ENCODE measurements around the gene NBEA.

NBEA gene

DNA sequence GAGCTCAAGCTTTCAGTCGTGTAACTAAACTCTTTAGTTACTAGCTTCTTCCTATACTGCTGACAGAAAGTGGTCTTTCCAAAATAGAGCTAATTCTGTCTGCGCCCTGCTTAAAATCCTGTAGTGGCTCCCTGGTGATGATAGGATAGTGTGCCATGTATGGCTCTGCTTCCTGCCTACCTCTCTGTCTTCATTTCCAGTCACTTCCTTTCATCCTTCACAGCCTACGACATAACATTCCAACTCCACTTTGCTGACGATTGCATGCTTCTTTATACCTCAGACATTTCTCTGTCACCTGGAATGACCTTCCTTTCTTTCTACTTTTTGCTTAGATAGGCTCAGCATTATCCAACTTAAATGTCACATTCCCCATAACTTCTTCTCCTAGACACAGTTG lies 343.6 kb downstream of the NBEA start:
- Histone ChIP-seq H3K9me3 (ENCODE audit: insufficient read depth, low read depth, low read length) (no peaks in the 10 kb centered on the region), H4K12ac (ENCODE audit: low read depth, low read length) (no peak overlapping the region), H2BK120ac (ENCODE audit: insufficient read depth, low read length, poor library complexity) (no peak overlapping the region), H3K14ac (ENCODE audit: low read length) (no peak overlapping the region), H3K36me3 (ENCODE audit: control insufficient read depth in 1 of 2, insufficient read depth in 2 of 2, low read length in 2 of 2) (no peaks in the 10 kb centered on the region), H3K27ac (ENCODE audit: low read depth, low read length) (no peak overlapping the region), H3K4me3 (ENCODE audit: low read depth, low read length) (no peak overlapping the region), H2AFZ (ENCODE audit: insufficient read depth, low read length, poor library complexity) (no peak overlapping the region), H2BK12ac (ENCODE audit: low read length) (no peak overlapping the region), H4K91ac (ENCODE audit: low read depth, low read length) (no peak overlapping the region), H3K18ac (ENCODE audit: low read length) (no peak overlapping the region), H3K4me2 (ENCODE audit: low read length) (no peak overlapping the region), H3K9ac (ENCODE audit: low read length) (no peak overlapping the region), H3K23ac (ENCODE audit: low read length) (no peak overlapping the region), H3K79me1 (ENCODE audit: low read length) (no peaks in the 10 kb centered on the region), H2BK5ac (ENCODE audit: low read depth, low read length, poor library complexity) (no peak overlapping the region), H3K79me2 (ENCODE audit: control insufficient read depth, insufficient read depth, low read length, poor library complexity) (no peaks in the 10 kb centered on the region), H2AK5ac (ENCODE audit: low read length) (no peak overlapping the region), H3K4ac (ENCODE audit: low read depth, low read length) (no peak overlapping the region), H3K4me1 (ENCODE audit: control insufficient read depth in 1 of 2, insufficient read depth in 2 of 2, low read length in 2 of 2) (no peaks in the 10 kb centered on the region), H4K8ac (ENCODE audit: low read depth, low read length) (no peak overlapping the region), H3K27me3 (ENCODE audit: insufficient read depth, low read length) (no peaks in the 10 kb centered on the region)
- no CpG with 5 or more reads among the region's 4 CpGs for WGBS (ENCODE audit: extremely low coverage, insufficient coverage, insufficient read length)
- DNase-seq: peak in 1 of 2 donors; percentile 51

DNA sequence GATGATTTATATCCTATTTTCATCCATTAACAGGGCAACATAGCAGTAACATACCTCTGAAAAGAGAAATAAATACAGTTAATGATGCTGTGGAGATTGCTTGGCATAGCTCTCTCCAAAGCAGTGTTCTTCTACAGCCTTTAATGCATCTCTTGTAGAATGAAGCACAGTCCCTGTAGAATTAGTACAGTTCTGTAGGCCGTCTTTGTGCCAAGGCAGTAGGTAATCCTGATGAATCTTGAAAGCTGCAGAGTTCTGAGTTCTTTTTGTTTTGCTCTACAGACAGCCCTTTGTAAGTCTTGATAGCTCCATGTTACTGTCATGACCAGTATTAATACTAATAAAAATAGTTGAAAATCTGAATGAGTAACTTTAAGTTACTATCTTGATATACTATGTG lies 350.3 kb downstream of the NBEA start:
- no CpG with 5 or more reads among the region's 1 CpG for WGBS (ENCODE audit: extremely low coverage, insufficient coverage, insufficient read length)

DNA sequence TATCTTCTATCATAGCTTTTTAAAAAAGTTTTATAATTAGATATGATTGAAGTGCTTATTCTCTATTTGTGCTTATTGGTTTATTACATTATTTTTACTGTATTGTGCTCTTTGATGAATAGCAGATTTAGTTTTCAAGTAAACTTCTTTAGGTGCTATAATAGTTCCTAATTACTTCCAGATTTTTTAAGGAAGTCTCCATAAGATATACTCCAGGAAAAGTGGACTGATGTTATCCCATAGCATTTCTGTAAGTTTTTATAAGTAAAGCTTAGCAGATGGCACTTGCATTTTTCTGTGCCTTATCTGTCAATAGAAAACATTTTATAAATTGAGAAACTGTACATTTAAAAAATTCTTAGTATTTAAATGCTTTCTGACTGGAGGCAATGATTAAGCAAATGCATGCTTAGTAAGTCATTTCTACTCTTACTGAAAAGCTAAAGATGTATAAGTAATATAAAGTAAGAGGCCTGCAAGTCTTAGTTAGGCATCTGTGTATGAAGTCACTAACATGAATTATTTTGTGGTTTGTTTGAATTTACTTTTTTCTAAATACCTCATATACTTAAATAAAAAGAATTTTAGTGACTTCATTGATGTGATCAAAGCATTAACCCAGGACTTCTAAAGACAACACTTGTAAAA lies 351.6 kb downstream of the NBEA start:
- peak; percentile 23 to 69 for DNase-seq
- Histone ChIP-seq H3K79me1 (ENCODE audit: low read length) (no peaks in the 10 kb centered on the region), H3K27me3 (ENCODE audit: insufficient read depth, low read length) (no peaks in the 10 kb centered on the region), H2BK5ac (ENCODE audit: low read depth, low read length, poor library complexity) (no peak overlapping the region), H4K8ac (ENCODE audit: low read depth, low read length) (no peak overlapping the region), H3K4me2 (ENCODE audit: low read length) (no peak overlapping the region), H3K4ac (ENCODE audit: low read depth, low read length) (no peak overlapping the region), H4K91ac (ENCODE audit: low read depth, low read length) (no peak overlapping the region), H3K27ac (ENCODE audit: low read depth, low read length) (no peak overlapping the region), H3K23ac (ENCODE audit: low read length) (no peak overlapping the region), H2BK12ac (ENCODE audit: low read length) (no peak overlapping the region), H3K79me2 (ENCODE audit: control insufficient read depth, insufficient read depth, low read length, poor library complexity) (no peaks in the 10 kb centered on the region), H2AFZ (ENCODE audit: insufficient read depth, low read length, poor library complexity) (no peak overlapping the region), H3K4me1 (ENCODE audit: control insufficient read depth in 1 of 2, insufficient read depth in 2 of 2, low read length in 2 of 2) (no peaks in the 10 kb centered on the region), H3K9ac (ENCODE audit: low read length) (no peak overlapping the region), H3K36me3 (ENCODE audit: control insufficient read depth in 1 of 2, insufficient read depth in 2 of 2, low read length in 2 of 2) (no peaks in the 10 kb centered on the region), H3K14ac (ENCODE audit: low read length) (no peak overlapping the region), H2AK5ac (ENCODE audit: low read length) (no peak overlapping the region), H2BK120ac (ENCODE audit: insufficient read depth, low read length, poor library complexity) (no peak overlapping the region), H4K12ac (ENCODE audit: low read depth, low read length) (no peak overlapping the region), H3K9me3 (ENCODE audit: insufficient read depth, low read depth, low read length) (no peaks in the 10 kb centered on the region), H3K4me3 (ENCODE audit: low read depth, low read length) (no peak overlapping the region), H3K18ac (ENCODE audit: low read length) (no peak overlapping the region)

More for the DNA sequence above, 350.3 kb downstream of the NBEA start:
- no peak overlapping the region for H2BK12ac ChIP-seq (ENCODE audit: low read length)
- no peaks in the 10 kb centered on the region for H3K79me2 ChIP-seq (ENCODE audit: control insufficient read depth, insufficient read depth, low read length, poor library complexity)
- H3K9ac ChIP-seq (ENCODE audit: low read length): no peak overlapping the region
- no peak for DNase-seq
- no peaks in the 10 kb centered on the region for H3K27me3 ChIP-seq (ENCODE audit: insufficient read depth, low read length)
- no peaks in the 10 kb centered on the region for H3K9me3 ChIP-seq (ENCODE audit: insufficient read depth, low read depth, low read length)
- no peak overlapping the region for H3K4ac ChIP-seq (ENCODE audit: low read depth, low read length)
- H3K4me1 ChIP-seq (ENCODE audit: control insufficient read depth in 1 of 2, insufficient read depth in 2 of 2, low read length in 2 of 2): no peaks in the 10 kb centered on the region
- H3K18ac ChIP-seq (ENCODE audit: low read length): no peak overlapping the region
- H2AFZ ChIP-seq (ENCODE audit: insufficient read depth, low read length, poor library complexity): no peak overlapping the region
- H3K27ac ChIP-seq (ENCODE audit: low read depth, low read length): no peak overlapping the region
- no peak overlapping the region for H2AK5ac ChIP-seq (ENCODE audit: low read length)
- H4K91ac ChIP-seq (ENCODE audit: low read depth, low read length): no peak overlapping the region
- no peak overlapping the region for H3K14ac ChIP-seq (ENCODE audit: low read length)
- no peak overlapping the region for H4K8ac ChIP-seq (ENCODE audit: low read depth, low read length)
- H3K4me3 ChIP-seq (ENCODE audit: low read depth, low read length): no peak overlapping the region
- no peaks in the 10 kb centered on the region for H3K36me3 ChIP-seq (ENCODE audit: control insufficient read depth in 1 of 2, insufficient read depth in 2 of 2, low read length in 2 of 2)
- H3K23ac ChIP-seq (ENCODE audit: low read length): no peak overlapping the region
- no peak overlapping the region for H2BK120ac ChIP-seq (ENCODE audit: insufficient read depth, low read length, poor library complexity)
- no peak overlapping the region for H2BK5ac ChIP-seq (ENCODE audit: low read depth, low read length, poor library complexity)
- H3K79me1 ChIP-seq (ENCODE audit: low read length): no peaks in the 10 kb centered on the region
- no peak overlapping the region for H4K12ac ChIP-seq (ENCODE audit: low read depth, low read length)
- no peak overlapping the region for H3K4me2 ChIP-seq (ENCODE audit: low read length)

DNA sequence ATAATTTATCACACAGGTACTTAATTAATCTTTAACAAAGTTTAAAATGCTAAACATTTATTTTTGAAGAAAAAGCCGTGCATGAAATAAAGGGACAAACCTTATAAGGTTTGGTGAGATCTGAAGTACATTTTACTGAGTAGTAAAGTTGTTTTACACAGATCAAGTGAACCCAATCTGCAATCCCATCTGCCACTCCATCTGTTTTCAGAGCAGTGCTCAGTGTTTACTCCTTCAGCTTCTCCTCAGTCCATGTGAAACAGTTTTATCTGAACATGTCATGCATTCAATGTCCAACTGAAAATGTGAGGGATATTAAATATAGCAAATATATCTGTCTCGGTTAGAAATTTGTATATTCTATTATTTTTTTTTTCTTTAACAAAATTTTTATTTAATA lies 367.6 kb downstream of the NBEA start:
- Histone ChIP-seq H2BK12ac (ENCODE audit: low read length) (no peak overlapping the region), H3K9me3 (ENCODE audit: insufficient read depth, low read depth, low read length) (no peaks in the 10 kb centered on the region), H3K79me1 (ENCODE audit: low read length) (no peaks in the 10 kb centered on the region), H3K9ac (ENCODE audit: low read length) (no peak overlapping the region), H3K4ac (ENCODE audit: low read depth, low read length) (no peak overlapping the region), H4K12ac (ENCODE audit: low read depth, low read length) (no peak overlapping the region), H2BK5ac (ENCODE audit: low read depth, low read length, poor library complexity) (no peak overlapping the region), H3K18ac (ENCODE audit: low read length) (no peak overlapping the region), H3K23ac (ENCODE audit: low read length) (no peak overlapping the region), H4K91ac (ENCODE audit: low read depth, low read length) (no peak overlapping the region), H2AFZ (ENCODE audit: insufficient read depth, low read length, poor library complexity) (no peak overlapping the region), H3K27me3 (ENCODE audit: insufficient read depth, low read length) (no peaks in the 10 kb centered on the region), H3K27ac (ENCODE audit: low read depth, low read length) (no peak overlapping the region), H3K36me3 (ENCODE audit: control insufficient read depth in 1 of 2, insufficient read depth in 2 of 2, low read length in 2 of 2) (no peaks in the 10 kb centered on the region), H2AK5ac (ENCODE audit: low read length) (no peak overlapping the region), H2BK120ac (ENCODE audit: insufficient read depth, low read length, poor library complexity) (no peak overlapping the region), H3K4me1 (ENCODE audit: control insufficient read depth in 1 of 2, insufficient read depth in 2 of 2, low read length in 2 of 2) (no peaks in the 10 kb centered on the region), H3K79me2 (ENCODE audit: control insufficient read depth, insufficient read depth, low read length, poor library complexity) (no peaks in the 10 kb centered on the region), H3K4me2 (ENCODE audit: low read length) (no peak overlapping the region), H3K4me3 (ENCODE audit: low read depth, low read length) (no peak overlapping the region), H4K8ac (ENCODE audit: low read depth, low read length) (no peak overlapping the region), H3K14ac (ENCODE audit: low read length) (no peak overlapping the region)
- WGBS (ENCODE audit: extremely low coverage, insufficient coverage, insufficient read length): no CpG with 5 or more reads among the region's 2 CpGs
- no peak for DNase-seq
